ENCODE data around the gene BTNL9. TPM values are rescaled to one million over a fixed set of nuclear protein-coding genes. Genes with fewer than 3 reads are reported as not detected.

Gene BTNL9
- total and polyA plus RNA-seq, 9 of the 15 experiments (the other 6 are each of a cell fraction or from before 2014, with no cell fraction given), result 3.7 to 86.7 (median 29.4) TPM

DNA sequence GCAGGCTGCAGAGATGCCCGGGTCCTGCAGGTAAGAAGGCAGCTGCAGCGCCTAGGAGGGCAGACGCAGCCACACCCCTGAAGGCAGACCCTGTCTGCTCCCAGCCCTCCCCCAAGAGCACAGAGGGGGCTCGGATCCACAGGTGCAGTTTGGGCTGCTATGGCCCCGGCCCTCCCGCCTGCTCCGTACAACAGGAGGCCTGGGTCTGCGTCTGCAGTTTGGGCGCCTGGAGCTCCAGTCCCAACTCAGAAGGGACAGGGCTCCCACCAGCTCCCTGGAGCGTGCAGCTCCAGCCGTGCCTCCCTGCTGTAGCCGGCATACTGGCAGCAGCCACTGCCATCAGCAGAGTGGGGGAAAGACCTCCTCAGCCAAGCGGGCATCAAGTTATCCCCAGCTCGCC is 30.5 kb downstream of the BTNL9 start:
- ChIA-PET CTCF (ENCODE audit: low intra/inter-chr PET ratio) (no interaction called here), POLR2A (interaction anchor here (0.6 to 0.7 kb wide), 3 partner anchors 9 to 168 kb away, joined by 3 to 4 read pairs (median 3); no protein-coding TSS in a partner anchor)
- 71% methylated on average over 12 of the region's 14 CpGs for WGBS (ENCODE audit: insufficient coverage, low coverage, missing lambda C conversion rate)
- in situ Hi-C loops (cut with MboI), result no loop called here
- no peak overlapping the region for H3K27ac ChIP-seq (ENCODE audit: extremely low read depth, low read depth, low read length)
- peaks cover 3% of the 10 kb centered on the region; the same call in 1 of the 2 replicates for H3K9me3 ChIP-seq (replicated peaks; ENCODE audit: control insufficient read depth, insufficient read depth, low read depth, low read length)
- TF ChIP-seq ZFX (CRISPR knock-in tag; IDR thresholded peaks at IDR 0.05), result no peak
- no peak for TF ChIP-seq HNRNPK (IDR thresholded peaks at IDR 0.05; ENCODE audit: low read depth, low read length, poor library complexity, severe bottlenecking)
- no peak for TF ChIP-seq TFAM (CRISPR knock-in tag; conservative IDR thresholded peaks at IDR 0.05)
- TF ChIP-seq ZKSCAN8 (CRISPR knock-in tag; IDR thresholded peaks at IDR 0.05), result no peak
- no peak for TF ChIP-seq TBP (optimal IDR thresholded peaks at IDR 0.05; ENCODE audit: low read depth, low read length)
- TF ChIP-seq CBFB (CRISPR knock-in tag; IDR thresholded peaks at IDR 0.05), result no peak
- TF ChIP-seq IRF9 (tag; IDR thresholded peaks at IDR 0.05), result no peak
- TF ChIP-seq ZNF347 (CRISPR knock-in tag; IDR thresholded peaks at IDR 0.05; ENCODE audit: low read depth), result no peak
- TF ChIP-seq ZFP30 (CRISPR knock-in tag; IDR thresholded peaks at IDR 0.05; ENCODE audit: borderline replicate concordance), result no peak
- no peak for TF ChIP-seq RBM15 (IDR thresholded peaks at IDR 0.05; ENCODE audit: insufficient read depth, low read length)
- no peak for TF ChIP-seq ZC3H4 (CRISPR knock-in tag; IDR thresholded peaks at IDR 0.05; ENCODE audit: borderline replicate concordance)
- no peak for TF ChIP-seq LEF1 (IDR thresholded peaks at IDR 0.05)
- no peak for TF ChIP-seq SRSF9 (IDR thresholded peaks at IDR 0.05; ENCODE audit: borderline replicate concordance, low read depth, low read length)
- no peak for TF ChIP-seq GABPB1 (CRISPR knock-in tag; IDR thresholded peaks at IDR 0.05)
- TF ChIP-seq ZNF3 (CRISPR knock-in tag; IDR thresholded peaks at IDR 0.05), result no peak
- no peak for TF ChIP-seq TAF7 (tag; IDR thresholded peaks at IDR 0.05)
- TF ChIP-seq BMI1 (IDR thresholded peaks at IDR 0.05; ENCODE audit: low read length), result no peak
- no TSS peak for BruUV-seq (replicated peaks)
- H2AFZ ChIP-seq (ENCODE audit: low read depth, low read length), result no peak overlapping the region
- H3K4me1 ChIP-seq (replicated peaks in 1 of 2; ENCODE audit: control insufficient read depth in 2 of 2, insufficient read depth in 2 of 2, low read length in 2 of 2), result peaks cover 0 to 11% of the 10 kb centered on the region in 2 experiments; a peak in 2 of 5 replicates
- no peaks in the 10 kb centered on the region for H4K20me1 ChIP-seq (replicated peaks; ENCODE audit: control insufficient read depth, insufficient read depth, low read length)
- no peak for FAIRE-seq
- intact Hi-C loops (cut with micrococcal nuclease), result no loop called here
- H3K4me3 ChIP-seq, result no peak overlapping the region
- no peak overlapping the region for H3K9ac ChIP-seq (ENCODE audit: insufficient read depth in 1 of 2, low read depth in 2 of 2, low read length in 2 of 2)
- no peak for DNase-seq (ENCODE audit: extremely low read depth in 1 of 4, low spot score in 3 of 4)
- no peaks in the 10 kb centered on the region for H3K27me3 ChIP-seq (ENCODE audit: control insufficient read depth in 2 of 2, insufficient read depth in 2 of 2, low read length in 2 of 2)
- no peaks in the 10 kb centered on the region for H3K79me2 ChIP-seq (ENCODE audit: control insufficient read depth, insufficient read depth, low read length)
- no peaks in the 10 kb centered on the region for H3K36me3 ChIP-seq (ENCODE audit: control insufficient read depth, insufficient read depth, low read length)
- H3K9me1 ChIP-seq (ENCODE audit: control insufficient read depth, insufficient read depth, low read length), result no peaks in the 10 kb centered on the region
- ATAC-seq, result no peak; the same call in 2 of the 3 replicates
- H3K4me2 ChIP-seq (ENCODE audit: insufficient read depth, low read length), result no peak overlapping the region
